ENCODE data around the gene ADO.

GRCh38 chr10:62814756-62815380 is 10.3 kb downstream of the ADO start:
- TF ChIP-seq ZNF615 (CRISPR knock-in tag; IDR thresholded peaks at IDR 0.05; ENCODE audit: borderline replicate concordance) (no peak), NAIF1 (CRISPR knock-in tag; IDR thresholded peaks at IDR 0.05; ENCODE audit: borderline replicate concordance) (no peak), ARID4A (CRISPR knock-in tag; IDR thresholded peaks at IDR 0.05; ENCODE audit: borderline replicate concordance) (no peak), ZNF24 (IDR thresholded peaks at IDR 0.05) (no peak), RBFOX2 (IDR thresholded peaks at IDR 0.05; ENCODE audit: low read depth, low read length) (no peak), CC2D1A (CRISPR knock-in tag; IDR thresholded peaks at IDR 0.05) (no peak), TAF1 (CRISPR knock-in tag; IDR thresholded peaks at IDR 0.05) (no peak), RCOR2 (CRISPR knock-in tag; IDR thresholded peaks at IDR 0.05) (no peak)
